WTC11 (cell line): Measurements from ENCODE around the gene PSKH1. TPM values are rescaled to one million over a fixed set of nuclear protein-coding genes. Genes with fewer than 3 reads are reported as not detected.
A peak's percentile ranks its signal among the peaks of the same experiment; 100 is the strongest.

Source experiments
- ATAC-seq: fragments of 200-7000 bp; cut with Tn5 transposase; 2 replicates; pipeline ENCODE4 v1.10.0; 2021; ENCODE audit warnings: mild to moderate bottlenecking, moderate library complexity
- CTCF ChIA-PET: fragments of 300-600 bp; sonication (Branson Sonifier 250); formaldehyde crosslinking; loops from one replicate; lab custom pipeline; 2021; ENCODE audit warnings: antibody characterized with exemption; lab: Charles Lee
- POLR2A ChIA-PET: fragments of 350-600 bp; sonication (Branson Sonifier 250); formaldehyde crosslinking; loops from one replicate; lab custom pipeline; 2021; ENCODE audit warnings: antibody characterized with exemption; lab: Charles Lee
- DNase-seq: peaks from one replicate; pipeline ENCODE4 v3.0.0; 2021; ENCODE audit warnings: low spot score
- H3K27ac Mint-ChIP-seq: 2 replicates; pipeline ENCODE4 v1.8.0; 2021; ENCODE audit warnings: mixed read lengths
- H3K27me3 Mint-ChIP-seq: 2 replicates; pipeline ENCODE4 v1.8.0; 2021; ENCODE audit warnings: low read depth, mild to moderate bottlenecking, moderate library complexity, mixed read lengths
- H3K36me3 Mint-ChIP-seq: 2 replicates; pipeline ENCODE4 v1.8.0; 2021; ENCODE audit warnings: mixed read lengths
- H3K4me1 Mint-ChIP-seq: 2 replicates; pipeline ENCODE4 v1.8.0; 2022; ENCODE audit warnings: mixed read lengths
- H3K4me3 Mint-ChIP-seq: 2 replicates; pipeline ENCODE4 v1.8.0; 2021; ENCODE audit warnings: mild to moderate bottlenecking, moderate library complexity, mixed read lengths
- H3K9me3 Mint-ChIP-seq: 2 replicates; pipeline ENCODE4 v1.8.0; 2021; ENCODE audit warnings: mixed read lengths
- AFF4 ChIP-seq: sonication (generic); formaldehyde crosslinking; IDR thresholded peaks from 2 replicates; pipeline ENCODE4 v1.8.1; 2023; ENCODE audit warnings: mild to moderate bottlenecking, missing genetic modification reagents, borderline replicate concordance
- CBFB ChIP-seq: sonication (generic); formaldehyde crosslinking; IDR thresholded peaks from 2 replicates; pipeline ENCODE4 v1.8.1; 2022; ENCODE audit warnings: mild to moderate bottlenecking, low read depth, missing genetic modification reagents
- CREB1 ChIP-seq: sonication (generic); formaldehyde crosslinking; IDR thresholded peaks from 2 replicates; pipeline ENCODE4 v1.8.0; 2023; ENCODE audit warnings: mild to moderate bottlenecking, missing genetic modification reagents
- ETV6 ChIP-seq: sonication (generic); formaldehyde crosslinking; IDR thresholded peaks from 2 replicates; pipeline ENCODE4 v1.8.1; 2022; ENCODE audit warnings: mild to moderate bottlenecking, missing genetic modification reagents
- FOXJ3 ChIP-seq: sonication (generic); formaldehyde crosslinking; IDR thresholded peaks from 2 replicates; pipeline ENCODE4 v1.9.0; 2021; ENCODE audit warnings: missing genetic modification reagents, mild to moderate bottlenecking, borderline replicate concordance
- FOXK1 ChIP-seq: sonication (generic); formaldehyde crosslinking; IDR thresholded peaks from 2 replicates; pipeline ENCODE4 v1.8.0; 2022; ENCODE audit warnings: mild to moderate bottlenecking, moderate library complexity, missing genetic modification reagents
- IRF1 ChIP-seq: sonication (generic); formaldehyde crosslinking; IDR thresholded peaks from 2 replicates; pipeline ENCODE4 v1.8.0; 2023; ENCODE audit warnings: missing genetic modification reagents
- JAZF1 ChIP-seq: fragments of 250-450 bp; sonication (Bioruptor Pico); IDR thresholded peaks from 2 replicates; pipeline ENCODE4 v1.9.0; 2021; ENCODE audit warnings: moderate library complexity, mild to moderate bottlenecking, inconsistent platforms
- MXD4 ChIP-seq: fragments of 250-450 bp; sonication (Bioruptor Pico); IDR thresholded peaks from 2 replicates; pipeline ENCODE4 v1.8.0; 2021; ENCODE audit warnings: mild to moderate bottlenecking, moderate library complexity, borderline replicate concordance
- NFE2L1 ChIP-seq: sonication (generic); formaldehyde crosslinking; IDR thresholded peaks from 2 replicates; pipeline ENCODE4 v1.8.1; 2023; ENCODE audit warnings: missing genetic modification reagents
- NR3C1 ChIP-seq: sonication (generic); formaldehyde crosslinking; conservative IDR thresholded peaks from 2 replicates; pipeline ENCODE4 v1.8.1; 2023; ENCODE audit warnings: low read depth, mild to moderate bottlenecking, missing genetic modification reagents
- RELA ChIP-seq: sonication (generic); formaldehyde crosslinking; IDR thresholded peaks from 2 replicates; pipeline ENCODE4 v1.8.1; 2022; ENCODE audit warnings: missing genetic modification reagents, mild to moderate bottlenecking, borderline replicate concordance
- RORB ChIP-seq: fragments of 250-450 bp; sonication (Bioruptor Pico); IDR thresholded peaks from 2 replicates; pipeline ENCODE4 v1.9.0; 2021; ENCODE audit warnings: mild to moderate bottlenecking
- ZNF219 ChIP-seq: sonication (generic); formaldehyde crosslinking; IDR thresholded peaks from 2 replicates; pipeline ENCODE4 v1.8.0; 2023; ENCODE audit warnings: missing genetic modification reagents, mild to moderate bottlenecking, borderline replicate concordance
- ZNF263 ChIP-seq: sonication (generic); formaldehyde crosslinking; IDR thresholded peaks from 2 replicates; pipeline ENCODE4 v1.8.1; 2022; ENCODE audit warnings: low read depth, mild to moderate bottlenecking, moderate library complexity, missing genetic modification reagents
- ZNF281 ChIP-seq: sonication (generic); formaldehyde crosslinking; IDR thresholded peaks from 2 replicates; pipeline ENCODE4 v1.8.0; 2023; ENCODE audit warnings: mild to moderate bottlenecking, missing genetic modification reagents
- ZNF416 ChIP-seq: fragments of 250-450 bp; sonication (Bioruptor Pico); IDR thresholded peaks from 2 replicates; pipeline ENCODE4 v1.9.0; 2021; ENCODE audit warnings: mild to moderate bottlenecking, inconsistent platforms
- ZNF423 ChIP-seq: fragments of 250-450 bp; sonication (Bioruptor Pico); IDR thresholded peaks from 2 replicates; pipeline ENCODE4 v2.1.2; 2022; ENCODE audit warnings: mild to moderate bottlenecking, moderate library complexity
- ZNF671 ChIP-seq: fragments of 250-450 bp; sonication (Bioruptor Pico); IDR thresholded peaks from 2 replicates; pipeline ENCODE4 v1.8.0; 2021; ENCODE audit warnings: mild to moderate bottlenecking
- ZSCAN18 ChIP-seq: fragments of 250-450 bp; sonication (Bioruptor Pico); IDR thresholded peaks from 2 replicates; pipeline ENCODE4 v2.1.2; 2022; ENCODE audit warnings: mild to moderate bottlenecking, moderate library complexity
- total RNA-seq: library from RNA; stranded (reverse); gene quantifications from 3 replicates; pipeline ENCODE4 v1.2.3, GENCODE V29; 2021

PSKH1 gene
- total RNA-seq, 1 experiment from 2014 or later = 32.6 TPM

- TF ChIP-seq ETV6 (CRISPR knock-in tag) (peak; percentile 15; the same call in 1 of the 2 replicates), ZSCAN18 (CRISPR knock-in tag) (no peak), ZNF671 (CRISPR knock-in tag) (no peak), FOXJ3 (CRISPR knock-in tag) (no peak), RORB (CRISPR knock-in tag) (no peak), CBFB (no peak), ZNF423 (CRISPR knock-in tag) (no peak)
Measured at GRCh38 chr16:67928561-67929364, 35.7 kb downstream of the PSKH1 start (continued).

GRCh38 chr16:67930191-67930590, 37.1 kb downstream of the PSKH1 start:
- Mint-ChIP-seq H3K9me3 (no peaks in the 10 kb centered on the region), H3K27ac (no peak overlapping the region), H3K4me1 (peaks cover 28% of the 10 kb centered on the region), H3K27me3 (no peaks in the 10 kb centered on the region), H3K4me3 (no peak overlapping the region), H3K36me3 (peaks cover 4% of the 10 kb centered on the region)
- ChIA-PET POLR2A (no interaction called here), CTCF (interaction anchor here (1.4 to 9.2 kb wide), 2 partner anchors 46 to 113 kb away, joined by 7 to 144 read pairs; partner anchors contain the start of gene NRN1L)
- ATAC-seq = no peak
- no peak for TF ChIP-seq FOXK1 (CRISPR knock-in tag)
- TF ChIP-seq AFF4 (CRISPR knock-in tag) = no peak
- TF ChIP-seq ZNF281 (CRISPR knock-in tag) = no peak
- TF ChIP-seq CREB1 (CRISPR knock-in tag) = no peak
- TF ChIP-seq ZNF263 (CRISPR knock-in tag) = no peak
- no peak for TF ChIP-seq NFE2L1
- TF ChIP-seq RELA (CRISPR knock-in tag) = no peak
- TF ChIP-seq MXD4 (CRISPR knock-in tag) = no peak
- no peak for TF ChIP-seq FOXJ3 (CRISPR knock-in tag)
- TF ChIP-seq ZNF416 (CRISPR knock-in tag) = no peak
- no peak for TF ChIP-seq NR3C1 (CRISPR knock-in tag)
- TF ChIP-seq ZNF423 (CRISPR knock-in tag) = no peak
- TF ChIP-seq ZNF219 (CRISPR knock-in tag) = no peak
- TF ChIP-seq IRF1 (CRISPR knock-in tag) = no peak
- no peak for TF ChIP-seq JAZF1
- no peak for TF ChIP-seq CBFB
- DNase-seq = no peak
